Neural cell (in vitro differentiated cells): ENCODE data around the gene GABRD. TPM values are rescaled to one million over a fixed set of nuclear protein-coding genes. Genes with fewer than 3 reads are reported as not detected.

Experiments
- H2AFZ ChIP-seq: fragments of 200-600, 300-800 bp; sonication (generic), shearing (Covaris generic); 2 replicates; pipeline ENCODE4 v1.6.0; 2014; ENCODE audit warnings: low read depth, mild to moderate bottlenecking, antibody characterized with exemption, low read length, moderate library complexity
- H3F3A ChIP-seq: fragments of 200-600 bp; shearing (Covaris generic); 2 replicates; pipeline ENCODE4 v1.6.1; 2016; ENCODE audit warnings: mild to moderate bottlenecking, moderate library complexity, mixed read lengths, antibody characterized with exemption, low read length; ENCODE audit not compliant: insufficient read depth, poor library complexity, severe bottlenecking
- H3K27ac ChIP-seq: fragments of 200-600, 300-800 bp; sonication (generic), shearing (Covaris generic); 2 replicates; pipeline ENCODE4 v1.5.1; 2014; ENCODE audit warnings: mild to moderate bottlenecking, low read length, moderate library complexity
- H3K27me3 ChIP-seq: fragments of 300-800, 200-600 bp; sonication (generic), shearing (Covaris generic); 2 replicates; pipeline ENCODE4 v1.6.0; 2014; ENCODE audit warnings: mild to moderate bottlenecking, low read depth, low read length, moderate library complexity; ENCODE audit not compliant: insufficient read depth
- H3K36me3 ChIP-seq: fragments of 300-800, 200-600 bp; sonication (generic), shearing (Covaris generic); 2 replicates; pipeline ENCODE4 v1.5.1; 2014; ENCODE audit warnings: mild to moderate bottlenecking, antibody characterized with exemption, low read length, moderate library complexity; ENCODE audit not compliant: insufficient read depth
- H3K4me2 ChIP-seq: fragments of 300-800, 200-600 bp; sonication (generic), shearing (Covaris generic); 2 replicates; pipeline ENCODE4 v1.6.0; 2014; ENCODE audit warnings: mild to moderate bottlenecking, low read length
- H3K4me3 ChIP-seq: fragments of 300-800, 200-600 bp; sonication (generic), shearing (Covaris generic); 2 replicates; pipeline ENCODE4 v1.5.1; 2014; ENCODE audit warnings: mild to moderate bottlenecking, low read length, moderate library complexity
- H3K79me2 ChIP-seq: fragments of 200-600 bp; shearing (Covaris generic); replicated peaks from 2 replicates; pipeline ENCODE4 v1.6.0; 2014; ENCODE audit warnings: mild to moderate bottlenecking, low read length, moderate library complexity; ENCODE audit not compliant: insufficient read depth
- H3K9ac ChIP-seq: fragments of 300-800, 200-600 bp; sonication (generic), shearing (Covaris generic); 2 replicates; pipeline ENCODE4 v1.6.1; 2016; ENCODE audit warnings: mild to moderate bottlenecking, low read length, mixed read lengths
- H3K9me2 ChIP-seq: fragments of 200-600 bp; shearing (Covaris generic); 2 replicates; pipeline ENCODE4 v1.6.1; 2016; ENCODE audit warnings: mild to moderate bottlenecking, low read length, mixed read lengths; ENCODE audit not compliant: insufficient read depth
- H3K9me3 ChIP-seq: fragments of 200-600, 300-800 bp; sonication (generic), shearing (Covaris generic); 2 replicates; pipeline ENCODE4 v1.6.1; 2016; ENCODE audit warnings: mild to moderate bottlenecking, mixed run types, low read length, moderate library complexity, mixed read lengths
- H4K20me1 ChIP-seq: fragments of 200-600 bp; shearing (Covaris generic); 2 replicates; pipeline ENCODE4 v1.6.1; 2016; ENCODE audit warnings: mild to moderate bottlenecking, mixed run types; ENCODE audit not compliant: insufficient read depth
- EP300 ChIP-seq: fragments of 450-650 bp; conservative IDR thresholded peaks from 2 replicates; pipeline ENCODE4 v1.6.1; 2014; ENCODE audit warnings: antibody characterized with exemption, mild to moderate bottlenecking, moderate library complexity; ENCODE audit not compliant: poor library complexity, severe bottlenecking
- EZH2 ChIP-seq: fragments of 200-600, 300-800 bp; shearing (Covaris generic), sonication (generic); IDR thresholded peaks from 2 replicates; pipeline ENCODE4 v1.6.1; 2014; ENCODE audit warnings: antibody characterized with exemption, low read length, borderline replicate concordance, mild to moderate bottlenecking; ENCODE audit not compliant: insufficient read depth, poor library complexity, severe bottlenecking
- MXI1 ChIP-seq: fragments of 450-650 bp; conservative IDR thresholded peaks from 2 replicates; pipeline ENCODE4 v1.6.1; 2014; ENCODE audit warnings: antibody characterized with exemption, mild to moderate bottlenecking; ENCODE audit not compliant: poor library complexity, severe bottlenecking
- POLR2AphosphoS5 ChIP-seq: IDR thresholded peaks from 2 replicates; pipeline ENCODE4 v1.6.1; 2012
- RAD21 ChIP-seq: fragments of 450-650 bp; conservative IDR thresholded peaks from 2 replicates; pipeline ENCODE4 v1.6.1; 2014; ENCODE audit warnings: antibody characterized with exemption, mild to moderate bottlenecking, moderate library complexity
- SMC3 ChIP-seq: fragments of 450-650 bp; conservative IDR thresholded peaks from 2 replicates; pipeline ENCODE4 v1.6.1; 2014; ENCODE audit warnings: antibody characterized with exemption, mild to moderate bottlenecking, moderate library complexity; ENCODE audit not compliant: poor library complexity
- TAF1 ChIP-seq: IDR thresholded peaks from 2 replicates; pipeline ENCODE4 v1.6.1; 2012; ENCODE audit warnings: low read depth
- polyA plus RNA-seq: library from polyadenylated mRNA; depleted of rRNA; stranded (reverse); fragments of >200 nt; gene quantifications from 2 replicates; pipeline ENCODE4 v1.2.3, GENCODE V29; 2014
- TF ChIP-seq, protein P1 (sequence below): fragments of 450-650 bp; IDR thresholded peaks from 2 replicates; pipeline ENCODE4 v1.5.1; 2014; ENCODE audit warnings: antibody characterized with exemption, mild to moderate bottlenecking, moderate library complexity; ENCODE audit not compliant: poor library complexity, severe bottlenecking
- TF ChIP-seq, protein P2 (sequence below): IDR thresholded peaks from 2 replicates; pipeline ENCODE4 v1.6.1; 2012; ENCODE audit warnings: borderline replicate concordance

GABRD gene
- polyA plus RNA-seq, 1 donor from 2014 or later, result 0.85 TPM

DNA sequence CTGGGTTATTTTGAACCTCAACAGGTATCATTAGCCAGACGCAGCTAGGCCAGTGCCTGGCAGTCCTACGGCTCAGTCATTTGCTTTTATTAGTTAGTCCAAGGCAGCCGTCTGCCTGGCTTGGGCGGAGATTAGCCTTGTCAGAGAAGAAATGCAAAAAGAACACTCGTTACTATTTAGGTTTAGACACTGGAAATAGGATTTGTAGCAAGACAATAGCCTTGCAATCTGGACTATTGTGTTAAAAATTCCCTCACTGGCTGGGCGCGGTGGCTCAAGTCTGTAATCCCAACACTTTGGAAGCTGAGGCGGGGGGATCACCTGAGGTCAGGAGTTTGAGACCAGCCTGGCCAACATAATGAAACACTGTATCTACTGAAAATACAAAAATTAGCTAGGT is 20.1 kb downstream of the GABRD start:
- H3K4me3 ChIP-seq, result no peak overlapping the region
- no peaks in the 10 kb centered on the region for H3K27me3 ChIP-seq
- H3K9me2 ChIP-seq, result no peaks in the 10 kb centered on the region
- no peaks in the 10 kb centered on the region for H3K36me3 ChIP-seq
- H3F3A ChIP-seq, result no peaks in the 10 kb centered on the region
- H3K9ac ChIP-seq, result no peak overlapping the region
- TF ChIP-seq RAD21, result no peak
- no peak for TF ChIP-seq EP300
- TF ChIP-seq TAF1, result no peak
- no peak overlapping the region for H2AFZ ChIP-seq
- H4K20me1 ChIP-seq, result no peaks in the 10 kb centered on the region
- H3K27ac ChIP-seq, result no peak overlapping the region
- no peak overlapping the region for H3K4me2 ChIP-seq
- H3K79me2 ChIP-seq, result no peaks in the 10 kb centered on the region
- H3K9me3 ChIP-seq, result no peaks in the 10 kb centered on the region

DNA sequence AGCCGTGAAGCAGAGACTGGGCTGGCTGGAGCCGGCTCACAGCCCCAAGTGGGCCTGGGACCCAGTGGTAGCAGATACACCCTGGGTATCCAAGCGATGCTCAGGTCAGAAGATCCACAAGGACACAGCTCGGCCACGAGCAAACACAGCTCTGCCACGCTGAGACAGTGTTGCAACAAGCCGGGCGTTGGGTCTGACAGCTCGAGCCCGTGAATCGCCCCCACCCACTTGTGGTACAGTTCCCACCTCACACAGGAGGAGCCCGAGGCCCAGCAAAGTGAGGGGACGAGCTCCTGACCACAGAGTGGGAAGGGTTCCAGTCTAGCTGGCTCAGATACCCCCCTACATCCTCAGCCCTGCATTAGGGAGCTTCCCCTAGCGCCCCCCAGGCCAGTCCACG is 22.2 kb downstream of the GABRD start:
- Histone ChIP-seq H3K79me2 (no peaks in the 10 kb centered on the region), H3F3A (no peaks in the 10 kb centered on the region), H3K9ac (no peak overlapping the region), H3K4me2 (no peak overlapping the region), H3K9me3 (no peaks in the 10 kb centered on the region), H3K27me3 (peaks cover 7% of the 10 kb centered on the region), H3K27ac (no peak overlapping the region), H3K36me3 (no peaks in the 10 kb centered on the region), H2AFZ (no peak overlapping the region), H3K9me2 (no peaks in the 10 kb centered on the region), H3K4me3 (no peak overlapping the region), H4K20me1 (no peaks in the 10 kb centered on the region)
- TF ChIP-seq RAD21 (no peak), EP300 (no peak), TAF1 (no peak), POLR2AphosphoS5 (no peak), EZH2 (no peak), SMC3 (no peak), MXI1 (no peak)
- TF ChIP-seq, protein P1, sequence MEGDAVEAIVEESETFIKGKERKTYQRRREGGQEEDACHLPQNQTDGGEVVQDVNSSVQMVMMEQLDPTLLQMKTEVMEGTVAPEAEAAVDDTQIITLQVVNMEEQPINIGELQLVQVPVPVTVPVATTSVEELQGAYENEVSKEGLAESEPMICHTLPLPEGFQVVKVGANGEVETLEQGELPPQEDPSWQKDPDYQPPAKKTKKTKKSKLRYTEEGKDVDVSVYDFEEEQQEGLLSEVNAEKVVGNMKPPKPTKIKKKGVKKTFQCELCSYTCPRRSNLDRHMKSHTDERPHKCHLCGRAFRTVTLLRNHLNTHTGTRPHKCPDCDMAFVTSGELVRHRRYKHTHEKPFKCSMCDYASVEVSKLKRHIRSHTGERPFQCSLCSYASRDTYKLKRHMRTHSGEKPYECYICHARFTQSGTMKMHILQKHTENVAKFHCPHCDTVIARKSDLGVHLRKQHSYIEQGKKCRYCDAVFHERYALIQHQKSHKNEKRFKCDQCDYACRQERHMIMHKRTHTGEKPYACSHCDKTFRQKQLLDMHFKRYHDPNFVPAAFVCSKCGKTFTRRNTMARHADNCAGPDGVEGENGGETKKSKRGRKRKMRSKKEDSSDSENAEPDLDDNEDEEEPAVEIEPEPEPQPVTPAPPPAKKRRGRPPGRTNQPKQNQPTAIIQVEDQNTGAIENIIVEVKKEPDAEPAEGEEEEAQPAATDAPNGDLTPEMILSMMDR, result no peak
- TF ChIP-seq, protein P2, sequence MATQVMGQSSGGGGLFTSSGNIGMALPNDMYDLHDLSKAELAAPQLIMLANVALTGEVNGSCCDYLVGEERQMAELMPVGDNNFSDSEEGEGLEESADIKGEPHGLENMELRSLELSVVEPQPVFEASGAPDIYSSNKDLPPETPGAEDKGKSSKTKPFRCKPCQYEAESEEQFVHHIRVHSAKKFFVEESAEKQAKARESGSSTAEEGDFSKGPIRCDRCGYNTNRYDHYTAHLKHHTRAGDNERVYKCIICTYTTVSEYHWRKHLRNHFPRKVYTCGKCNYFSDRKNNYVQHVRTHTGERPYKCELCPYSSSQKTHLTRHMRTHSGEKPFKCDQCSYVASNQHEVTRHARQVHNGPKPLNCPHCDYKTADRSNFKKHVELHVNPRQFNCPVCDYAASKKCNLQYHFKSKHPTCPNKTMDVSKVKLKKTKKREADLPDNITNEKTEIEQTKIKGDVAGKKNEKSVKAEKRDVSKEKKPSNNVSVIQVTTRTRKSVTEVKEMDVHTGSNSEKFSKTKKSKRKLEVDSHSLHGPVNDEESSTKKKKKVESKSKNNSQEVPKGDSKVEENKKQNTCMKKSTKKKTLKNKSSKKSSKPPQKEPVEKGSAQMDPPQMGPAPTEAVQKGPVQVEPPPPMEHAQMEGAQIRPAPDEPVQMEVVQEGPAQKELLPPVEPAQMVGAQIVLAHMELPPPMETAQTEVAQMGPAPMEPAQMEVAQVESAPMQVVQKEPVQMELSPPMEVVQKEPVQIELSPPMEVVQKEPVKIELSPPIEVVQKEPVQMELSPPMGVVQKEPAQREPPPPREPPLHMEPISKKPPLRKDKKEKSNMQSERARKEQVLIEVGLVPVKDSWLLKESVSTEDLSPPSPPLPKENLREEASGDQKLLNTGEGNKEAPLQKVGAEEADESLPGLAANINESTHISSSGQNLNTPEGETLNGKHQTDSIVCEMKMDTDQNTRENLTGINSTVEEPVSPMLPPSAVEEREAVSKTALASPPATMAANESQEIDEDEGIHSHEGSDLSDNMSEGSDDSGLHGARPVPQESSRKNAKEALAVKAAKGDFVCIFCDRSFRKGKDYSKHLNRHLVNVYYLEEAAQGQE, result no peak

DNA sequence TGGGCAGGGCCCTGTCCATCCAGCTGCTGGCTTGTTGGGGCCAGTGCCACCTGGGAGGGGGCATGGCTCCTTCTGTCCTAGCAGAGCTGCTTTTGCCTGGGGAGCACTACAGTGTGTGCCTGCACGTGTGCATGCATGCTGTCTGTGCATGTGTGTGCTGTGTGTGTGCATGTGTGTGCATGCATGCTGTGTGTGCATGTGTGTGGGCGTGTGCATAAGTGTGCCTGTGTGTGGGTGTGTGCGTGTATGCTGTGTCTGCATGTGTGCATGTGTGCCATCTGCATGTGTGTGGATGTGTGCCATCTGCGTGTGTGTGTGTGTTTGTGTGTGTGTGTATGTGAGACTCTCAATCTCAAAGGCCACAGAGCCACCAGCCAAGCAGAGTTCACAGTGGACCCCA is 22.7 kb downstream of the GABRD start:
- Histone ChIP-seq H3K36me3 (no peaks in the 10 kb centered on the region), H3K4me3 (no peak overlapping the region), H3K9ac (no peak overlapping the region), H3K9me2 (no peaks in the 10 kb centered on the region), H3K27ac (no peak overlapping the region), H3K79me2 (no peaks in the 10 kb centered on the region), H2AFZ (no peak overlapping the region), H3K9me3 (no peaks in the 10 kb centered on the region), H3K4me2 (no peak overlapping the region), H3K27me3 (peaks cover 7% of the 10 kb centered on the region), H3F3A (no peaks in the 10 kb centered on the region), H4K20me1 (no peaks in the 10 kb centered on the region)
- TF ChIP-seq EP300, result no peak
- no peak for TF ChIP-seq MXI1
- TF ChIP-seq RAD21, result no peak
- no peak for TF ChIP-seq POLR2AphosphoS5
- TF ChIP-seq, protein P2, result no peak
- TF ChIP-seq, protein P1, result no peak
- TF ChIP-seq EZH2, result no peak
- TF ChIP-seq SMC3, result no peak
- no peak for TF ChIP-seq TAF1
